ENCODE data around the gene STX8.

The STX8 gene

GRCh38 chr17:9232591-9233270 is 342.9 kb downstream of the STX8 start (continued):
- TF ChIP-seq, protein P1, sequence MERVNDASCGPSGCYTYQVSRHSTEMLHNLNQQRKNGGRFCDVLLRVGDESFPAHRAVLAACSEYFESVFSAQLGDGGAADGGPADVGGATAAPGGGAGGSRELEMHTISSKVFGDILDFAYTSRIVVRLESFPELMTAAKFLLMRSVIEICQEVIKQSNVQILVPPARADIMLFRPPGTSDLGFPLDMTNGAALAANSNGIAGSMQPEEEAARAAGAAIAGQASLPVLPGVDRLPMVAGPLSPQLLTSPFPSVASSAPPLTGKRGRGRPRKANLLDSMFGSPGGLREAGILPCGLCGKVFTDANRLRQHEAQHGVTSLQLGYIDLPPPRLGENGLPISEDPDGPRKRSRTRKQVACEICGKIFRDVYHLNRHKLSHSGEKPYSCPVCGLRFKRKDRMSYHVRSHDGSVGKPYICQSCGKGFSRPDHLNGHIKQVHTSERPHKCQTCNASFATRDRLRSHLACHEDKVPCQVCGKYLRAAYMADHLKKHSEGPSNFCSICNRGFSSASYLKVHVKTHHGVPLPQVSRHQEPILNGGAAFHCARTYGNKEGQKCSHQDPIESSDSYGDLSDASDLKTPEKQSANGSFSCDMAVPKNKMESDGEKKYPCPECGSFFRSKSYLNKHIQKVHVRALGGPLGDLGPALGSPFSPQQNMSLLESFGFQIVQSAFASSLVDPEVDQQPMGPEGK (CRISPR knock-in tag; IDR thresholded peaks at IDR 0.05; ENCODE audit: borderline replicate concordance): no peak
- TF ChIP-seq OSR1 (CRISPR knock-in tag; IDR thresholded peaks at IDR 0.05) (no peak), TCF4 (CRISPR knock-in tag; IDR thresholded peaks at IDR 0.05; ENCODE audit: borderline replicate concordance) (no peak), PPARA (CRISPR knock-in tag; IDR thresholded peaks at IDR 0.05; ENCODE audit: borderline replicate concordance) (no peak), ISL1 (CRISPR knock-in tag; IDR thresholded peaks at IDR 0.05) (no peak)

- no peak for ATAC-seq
- TF ChIP-seq ESRRG (CRISPR knock-in tag; IDR thresholded peaks at IDR 0.05): no peak
- TF ChIP-seq PPARA (CRISPR knock-in tag; IDR thresholded peaks at IDR 0.05; ENCODE audit: borderline replicate concordance): no peak
- no peak for TF ChIP-seq ARNTL (CRISPR knock-in tag; IDR thresholded peaks at IDR 0.05; ENCODE audit: borderline replicate concordance, low read depth)
- TF ChIP-seq, protein P1 (CRISPR knock-in tag; IDR thresholded peaks at IDR 0.05; ENCODE audit: borderline replicate concordance): no peak
- TF ChIP-seq BACH2 (CRISPR knock-in tag; IDR thresholded peaks at IDR 0.05; ENCODE audit: borderline replicate concordance): no peak
- TF ChIP-seq ZNF70 (CRISPR knock-in tag; IDR thresholded peaks at IDR 0.05): no peak
- TF ChIP-seq, protein P2, sequence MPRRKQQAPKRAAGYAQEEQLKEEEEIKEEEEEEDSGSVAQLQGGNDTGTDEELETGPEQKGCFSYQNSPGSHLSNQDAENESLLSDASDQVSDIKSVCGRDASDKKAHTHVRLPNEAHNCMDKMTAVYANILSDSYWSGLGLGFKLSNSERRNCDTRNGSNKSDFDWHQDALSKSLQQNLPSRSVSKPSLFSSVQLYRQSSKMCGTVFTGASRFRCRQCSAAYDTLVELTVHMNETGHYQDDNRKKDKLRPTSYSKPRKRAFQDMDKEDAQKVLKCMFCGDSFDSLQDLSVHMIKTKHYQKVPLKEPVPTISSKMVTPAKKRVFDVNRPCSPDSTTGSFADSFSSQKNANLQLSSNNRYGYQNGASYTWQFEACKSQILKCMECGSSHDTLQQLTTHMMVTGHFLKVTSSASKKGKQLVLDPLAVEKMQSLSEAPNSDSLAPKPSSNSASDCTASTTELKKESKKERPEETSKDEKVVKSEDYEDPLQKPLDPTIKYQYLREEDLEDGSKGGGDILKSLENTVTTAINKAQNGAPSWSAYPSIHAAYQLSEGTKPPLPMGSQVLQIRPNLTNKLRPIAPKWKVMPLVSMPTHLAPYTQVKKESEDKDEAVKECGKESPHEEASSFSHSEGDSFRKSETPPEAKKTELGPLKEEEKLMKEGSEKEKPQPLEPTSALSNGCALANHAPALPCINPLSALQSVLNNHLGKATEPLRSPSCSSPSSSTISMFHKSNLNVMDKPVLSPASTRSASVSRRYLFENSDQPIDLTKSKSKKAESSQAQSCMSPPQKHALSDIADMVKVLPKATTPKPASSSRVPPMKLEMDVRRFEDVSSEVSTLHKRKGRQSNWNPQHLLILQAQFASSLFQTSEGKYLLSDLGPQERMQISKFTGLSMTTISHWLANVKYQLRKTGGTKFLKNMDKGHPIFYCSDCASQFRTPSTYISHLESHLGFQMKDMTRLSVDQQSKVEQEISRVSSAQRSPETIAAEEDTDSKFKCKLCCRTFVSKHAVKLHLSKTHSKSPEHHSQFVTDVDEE (CRISPR knock-in tag; IDR thresholded peaks at IDR 0.05): no peak
- no peak for TF ChIP-seq RARB (CRISPR knock-in tag; IDR thresholded peaks at IDR 0.05)
- TF ChIP-seq ZC3H10 (CRISPR knock-in tag; IDR thresholded peaks at IDR 0.05): no peak
- no peak for TF ChIP-seq ZNF565 (CRISPR knock-in tag; conservative IDR thresholded peaks at IDR 0.05; ENCODE audit: low read depth)
- no peak for TF ChIP-seq CSDC2 (CRISPR knock-in tag; IDR thresholded peaks at IDR 0.05)
- TF ChIP-seq OSR1 (CRISPR knock-in tag; IDR thresholded peaks at IDR 0.05): no peak
- TF ChIP-seq, protein P3, sequence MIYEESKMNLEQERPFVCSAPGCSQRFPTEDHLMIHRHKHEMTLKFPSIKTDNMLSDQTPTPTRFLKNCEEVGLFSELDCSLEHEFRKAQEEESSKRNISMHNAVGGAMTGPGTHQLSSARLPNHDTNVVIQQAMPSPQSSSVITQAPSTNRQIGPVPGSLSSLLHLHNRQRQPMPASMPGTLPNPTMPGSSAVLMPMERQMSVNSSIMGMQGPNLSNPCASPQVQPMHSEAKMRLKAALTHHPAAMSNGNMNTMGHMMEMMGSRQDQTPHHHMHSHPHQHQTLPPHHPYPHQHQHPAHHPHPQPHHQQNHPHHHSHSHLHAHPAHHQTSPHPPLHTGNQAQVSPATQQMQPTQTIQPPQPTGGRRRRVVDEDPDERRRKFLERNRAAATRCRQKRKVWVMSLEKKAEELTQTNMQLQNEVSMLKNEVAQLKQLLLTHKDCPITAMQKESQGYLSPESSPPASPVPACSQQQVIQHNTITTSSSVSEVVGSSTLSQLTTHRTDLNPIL (CRISPR knock-in tag; IDR thresholded peaks at IDR 0.05; ENCODE audit: low read depth): no peak
- TF ChIP-seq TCF4 (CRISPR knock-in tag; IDR thresholded peaks at IDR 0.05; ENCODE audit: borderline replicate concordance): no peak
- no peak for TF ChIP-seq ZFP3 (CRISPR knock-in tag; IDR thresholded peaks at IDR 0.05)
- TF ChIP-seq TOX (CRISPR knock-in tag; IDR thresholded peaks at IDR 0.05; ENCODE audit: borderline replicate concordance): no peak
- no peak for TF ChIP-seq POU6F1 (CRISPR knock-in tag; IDR thresholded peaks at IDR 0.05; ENCODE audit: borderline replicate concordance, low read depth)
- no peak for TF ChIP-seq SNAI2 (CRISPR knock-in tag; IDR thresholded peaks at IDR 0.05)
- TF ChIP-seq ZFP30 (CRISPR knock-in tag; IDR thresholded peaks at IDR 0.05): no peak
- no peak for TF ChIP-seq CSRNP3 (CRISPR knock-in tag; IDR thresholded peaks at IDR 0.05)
These were observed 343.5 kb downstream of the STX8 start for GRCh38 chr17:9232155-9232475.
